ENCODE measurements around the gene SRGAP2. TPM values are rescaled to one million over a fixed set of nuclear protein-coding genes. Genes with fewer than 3 reads are reported as not detected.
"Not testable (repeated sequence)": the region's sequence is repeated elsewhere in the genome, so short reads cannot be mapped to it uniquely, and the experiment has no call there.

SRGAP2 gene
- total and polyA plus RNA-seq, 8 donors = 8.0 to 36.3 (median 12.9) TPM

DNA sequence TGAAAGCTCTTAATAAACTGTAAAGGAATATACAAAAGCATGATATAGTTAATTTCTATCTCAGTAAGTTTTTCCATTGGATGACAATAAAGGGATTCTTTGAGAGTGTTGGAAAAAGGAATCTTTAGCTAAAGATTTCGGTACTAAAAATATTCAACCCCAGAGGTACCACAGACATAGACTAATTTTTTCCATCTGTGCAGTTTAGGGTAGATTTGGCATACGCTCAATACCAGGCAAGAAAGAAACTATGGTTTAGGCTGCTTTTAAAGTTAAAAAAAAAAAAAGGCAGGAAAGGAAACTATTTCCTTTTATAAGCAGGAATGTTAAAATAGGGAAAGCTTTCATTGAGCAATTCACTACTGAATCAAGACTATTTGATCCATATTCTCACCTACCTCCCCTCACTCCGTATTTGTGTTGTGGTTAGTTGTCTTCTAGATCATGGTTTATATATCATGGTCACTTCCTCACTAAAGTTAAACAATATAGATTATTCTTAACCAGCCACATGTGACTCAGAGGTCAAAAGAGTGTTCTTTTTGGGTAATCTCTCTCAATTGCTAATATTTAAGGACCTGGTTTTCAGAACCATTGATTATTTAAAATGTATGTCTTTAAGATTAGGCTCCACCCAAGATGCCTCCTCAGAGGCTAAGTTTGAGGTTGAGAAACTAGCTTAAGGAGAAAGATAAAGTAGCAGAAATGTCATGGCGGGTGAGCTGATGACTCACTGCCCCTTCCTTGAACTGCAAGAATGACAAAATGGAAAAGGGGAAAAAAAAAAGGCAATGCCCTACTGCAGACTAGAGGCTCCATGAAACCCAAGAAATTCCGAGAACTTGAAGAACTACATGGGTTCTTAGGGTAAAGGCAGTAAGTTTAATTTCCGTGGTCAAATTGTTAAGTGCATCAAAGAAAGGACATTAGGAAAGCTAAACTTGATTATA, 20.7 kb upstream of the SRGAP2 start:
- H3K36me3 ChIP-seq; H3K27me3 ChIP-seq; H3K9me3 ChIP-seq; H3K4me3 ChIP-seq; intact Hi-C loops (cut with DNase I); DNase-seq; H3K27ac ChIP-seq; H3K4me1 ChIP-seq; FAIRE-seq: not testable (repeated sequence)
- ATAC-seq = peak in 1 of 4 donors; percentile 46
- WGBS, 2 donors = 82 to 87% methylated on average over 4 of the region's 6 CpGs

DNA sequence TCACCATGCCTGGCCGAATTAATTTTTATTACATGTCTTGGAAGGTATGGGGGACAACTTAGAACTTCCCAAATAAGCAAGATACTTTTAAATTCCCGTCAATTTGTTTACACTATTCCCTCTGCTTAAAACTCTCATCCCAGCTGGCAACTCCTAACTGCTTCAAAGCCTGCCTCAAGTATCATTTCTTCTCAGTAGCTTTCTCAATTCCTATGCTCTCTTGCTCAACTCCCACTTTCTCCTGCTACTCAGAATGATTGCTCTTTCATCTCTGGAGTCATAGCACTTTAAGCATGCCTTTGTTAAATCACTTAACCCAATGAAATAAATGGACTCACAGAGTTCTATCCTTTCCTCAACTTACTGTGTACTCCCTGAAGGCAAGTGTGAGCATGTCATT, 19.6 kb upstream of the SRGAP2 start:
- H3K36me3 ChIP-seq; H3K9me3 ChIP-seq; intact Hi-C loops (cut with DNase I); H3K27me3 ChIP-seq; ATAC-seq; DNase-seq; H3K4me1 ChIP-seq; FAIRE-seq; H3K4me3 ChIP-seq; H3K27ac ChIP-seq: not testable (repeated sequence)
- 45 to 62% methylated on average over 1 of the region's 2 CpGs for WGBS, 2 donors

DNA sequence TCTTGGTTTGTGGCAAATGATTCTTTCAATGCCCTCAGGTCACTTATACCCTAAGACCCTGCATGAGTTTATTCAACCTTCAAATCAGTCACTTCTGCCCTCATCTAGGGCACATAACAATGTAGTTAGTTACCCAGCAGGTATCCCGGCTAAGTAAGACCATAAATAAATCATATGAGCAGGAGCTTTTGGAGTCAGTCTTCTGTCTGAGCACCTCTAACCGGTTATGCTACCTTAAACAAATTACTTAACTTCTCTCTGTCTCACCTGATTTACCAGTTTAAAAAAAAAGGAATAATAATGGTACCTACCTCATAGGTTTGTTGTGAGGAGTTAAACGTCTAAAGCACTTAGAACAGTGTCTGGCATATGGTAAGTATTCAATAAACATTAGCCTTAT, 17.6 kb upstream of the SRGAP2 start:
- no CpG with 5 or more reads among the region's 3 CpGs for WGBS, 2 donors
- ATAC-seq; H3K36me3 ChIP-seq; H3K27ac ChIP-seq; H3K9me3 ChIP-seq; FAIRE-seq; H3K4me1 ChIP-seq; DNase-seq; H3K27me3 ChIP-seq; intact Hi-C loops (cut with DNase I); H3K4me3 ChIP-seq: not testable (repeated sequence)

- DNase-seq; ATAC-seq; intact Hi-C loops (cut with DNase I); H3K9me3 ChIP-seq; H3K4me3 ChIP-seq; H3K4me1 ChIP-seq; FAIRE-seq; H3K27ac ChIP-seq; H3K36me3 ChIP-seq; H3K27me3 ChIP-seq: not testable (repeated sequence)
- 82 to 93% methylated on average over 2 of the region's 4 CpGs for WGBS, 2 donors
Measured at GRCh38 chr1:206186826-206187225, 16.5 kb upstream of the SRGAP2 start.

DNA sequence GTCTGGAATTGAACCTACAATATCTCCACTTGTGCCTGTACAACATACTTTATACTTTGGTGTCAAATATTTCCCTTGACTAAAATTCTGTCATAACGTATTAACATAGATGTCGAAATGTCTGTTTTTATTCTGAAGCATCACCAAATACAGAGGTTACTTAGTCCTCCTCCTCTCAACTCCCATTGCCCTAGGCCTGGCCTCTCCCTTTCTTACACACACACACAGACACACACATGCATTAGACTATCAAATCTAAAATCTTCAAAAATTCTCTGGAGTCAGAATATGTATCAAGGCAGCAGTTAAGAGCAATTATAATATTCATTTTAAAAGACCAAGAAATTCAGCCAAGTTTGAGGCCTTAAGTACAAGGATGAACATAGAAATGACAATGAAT, 8.2 kb upstream of the SRGAP2 start:
- H3K36me3 ChIP-seq; H3K4me1 ChIP-seq; FAIRE-seq; DNase-seq; H3K4me3 ChIP-seq; intact Hi-C loops (cut with DNase I); ATAC-seq; H3K9me3 ChIP-seq; H3K27me3 ChIP-seq; H3K27ac ChIP-seq: not testable (repeated sequence)
- WGBS, 2 donors = no CpG with 5 or more reads among the region's 2 CpGs

DNA sequence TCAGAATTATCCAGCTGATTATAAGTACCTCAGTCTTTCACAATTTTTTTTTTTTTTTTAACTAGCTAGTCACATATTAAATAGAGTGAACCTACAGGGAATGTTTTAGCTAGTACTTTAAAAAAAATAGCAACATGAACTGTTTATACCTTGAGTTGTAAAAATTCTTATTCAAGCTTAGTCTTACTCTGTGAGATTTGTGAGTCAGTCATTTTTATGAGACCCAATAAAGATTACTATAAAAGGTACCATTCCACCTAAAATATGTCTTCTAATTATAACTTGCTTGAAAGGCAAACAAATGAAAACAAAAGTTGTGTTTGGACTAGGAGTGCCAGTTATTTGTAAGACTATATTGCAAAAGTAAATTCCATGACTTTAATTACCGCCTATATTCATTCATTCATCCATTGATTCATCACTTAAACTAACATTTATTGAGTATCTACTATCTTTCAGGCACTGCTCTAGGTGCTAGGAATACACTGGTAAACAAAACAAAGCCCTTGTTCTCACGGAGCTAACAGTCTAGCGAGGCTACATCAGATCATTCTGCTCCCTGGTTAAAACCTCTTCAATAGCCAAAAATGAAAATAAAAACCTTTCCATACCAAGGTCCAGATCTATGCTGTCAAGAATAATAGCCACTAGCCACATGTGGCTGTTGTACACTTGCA, 6.5 kb upstream of the SRGAP2 start:
- H3K27me3 ChIP-seq; H3K4me3 ChIP-seq; intact Hi-C loops (cut with DNase I); ATAC-seq; H3K27ac ChIP-seq; H3K36me3 ChIP-seq; DNase-seq; FAIRE-seq; H3K9me3 ChIP-seq; H3K4me1 ChIP-seq: not testable (repeated sequence)
- 64 to 88% methylated on average over 3 of the region's 3 CpGs for WGBS, 2 donors

DNA sequence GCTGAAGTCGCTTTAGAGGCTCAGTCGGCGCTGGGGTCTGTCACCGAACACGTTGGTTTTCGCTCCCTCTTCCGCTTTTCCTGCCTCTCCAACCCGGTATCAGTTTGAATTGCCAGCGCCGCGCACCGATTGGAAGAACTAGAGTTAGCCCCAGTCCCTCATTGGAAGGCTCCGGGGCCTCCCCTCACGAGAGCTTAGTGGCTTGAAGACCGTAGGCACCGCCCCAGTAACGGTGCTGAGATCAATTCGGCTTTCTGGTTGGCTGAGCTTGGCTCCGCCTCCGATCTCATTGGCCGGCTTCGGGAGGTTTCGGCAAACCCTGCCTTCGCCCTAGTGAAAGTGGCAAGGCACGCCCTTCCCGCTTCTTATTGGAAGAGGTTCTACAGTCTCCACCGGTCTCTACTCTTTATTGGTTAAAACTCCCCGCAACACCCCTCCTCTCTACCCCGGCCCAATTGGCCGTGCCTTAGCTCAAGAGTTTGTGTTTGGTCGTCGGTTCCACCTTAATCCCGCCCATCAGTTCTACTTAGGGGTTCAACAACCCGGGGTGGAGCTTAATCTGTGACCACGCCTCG, 465 bp upstream of the SRGAP2 start, which contains the start of gene FAM72A:
FAM72A (minus strand) TSS at position 51 of the 575 bp plus-strand sequence. CDS start 814 bp downstream, outside the sequence.
- 1% methylated on average over 17 to 21 of the region's 36 CpGs for WGBS, 2 donors
- Histone ChIP-seq H3K27ac (peak within 1 kb of the TSS in 2 of 4 donors; percentile 66 to 67), H3K4me3 (peak within 1 kb of the TSS; percentile 26 to 56 (median 39))
- H3K36me3 ChIP-seq; H3K27me3 ChIP-seq; H3K4me1 ChIP-seq; H3K9me3 ChIP-seq; intact Hi-C loops (cut with DNase I): not testable (repeated sequence)
- DNase-seq (peak; percentile 87 to 99 (median 98)), FAIRE-seq (peak; percentile 96), ATAC-seq (peak; percentile 81 to 90 (median 84))

DNA sequence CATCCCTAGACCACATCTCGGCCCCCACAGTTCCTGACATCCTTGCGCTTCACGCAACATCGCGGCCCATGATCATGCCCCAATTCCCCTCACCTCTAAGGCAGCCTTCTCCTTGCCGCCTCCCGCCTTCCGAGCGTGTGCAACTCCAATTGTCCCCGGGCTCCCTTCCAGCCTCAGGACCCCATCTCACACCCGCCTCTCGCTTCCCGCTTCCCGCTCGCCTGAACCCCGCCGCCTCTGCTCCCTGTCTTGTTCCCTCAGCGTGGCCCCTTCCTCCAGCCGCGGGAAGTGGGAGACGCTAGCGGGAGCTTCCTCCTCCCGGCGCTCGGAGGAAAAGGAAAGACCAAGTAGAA, 794 bp downstream of the SRGAP2 start:
- H3K27ac ChIP-seq; intact Hi-C loops (cut with DNase I); H3K9me3 ChIP-seq; H3K4me1 ChIP-seq; H3K36me3 ChIP-seq; FAIRE-seq; H3K27me3 ChIP-seq: not testable (repeated sequence)
- peak in 1 of 4 donors; percentile 0 for ATAC-seq
- H3K4me3 ChIP-seq = peak overlapping the region in 2 of 4 donors; percentile 23 to 34
- peak in 2 of 6 donors; percentile 12 to 19 for DNase-seq
- WGBS, 2 donors = 0% methylated on average over 1 of the region's 25 CpGs; no CpG with 5 or more reads in 1 of the 2 donors

DNA sequence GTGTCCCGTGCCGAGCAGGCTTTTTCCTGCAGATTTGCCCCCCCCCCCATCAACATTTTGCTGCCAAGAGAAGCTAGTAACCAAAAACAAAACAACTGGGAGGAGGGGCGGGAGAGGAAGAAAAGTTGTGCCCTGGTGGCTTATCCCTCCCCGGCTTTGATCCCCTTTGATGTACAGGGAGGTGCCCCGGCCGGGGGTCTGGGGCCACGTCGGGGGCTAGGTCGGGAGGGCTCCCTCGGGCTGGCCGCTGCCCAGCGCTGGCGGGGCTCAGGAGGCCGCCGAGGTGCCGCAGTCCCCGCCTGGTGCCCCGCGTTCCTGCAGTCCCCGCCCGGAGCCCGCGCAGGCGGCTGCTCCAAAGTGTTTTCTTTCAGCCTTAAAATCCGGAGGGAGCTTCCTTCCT, 1.5 kb downstream of the SRGAP2 start:
- peak in 3 of 6 donors; percentile 10 to 45 (median 23) for DNase-seq
- ATAC-seq; H3K4me1 ChIP-seq; H3K36me3 ChIP-seq; H3K9me3 ChIP-seq; H3K27me3 ChIP-seq; intact Hi-C loops (cut with DNase I); FAIRE-seq: not testable (repeated sequence)
- H3K4me3 ChIP-seq = peak overlapping the region in 3 of 4 donors; percentile 16 to 45 (median 30)
- H3K27ac ChIP-seq = peak overlapping the region in 1 of 4 donors; percentile 46
- WGBS, 2 donors = 0 to 1% methylated on average over 15 to 25 of the region's 25 CpGs

- H3K4me3 ChIP-seq = peak overlapping the region in 1 of 4 donors; percentile 18
- FAIRE-seq = not testable (repeated sequence)
- peak in 4 of 6 donors; percentile 8 to 58 (median 28) for DNase-seq
Measured at GRCh38 chr1:206205569-206205968, 2.2 kb downstream of the SRGAP2 start.

GRCh38 chr1:206210802-206211201, 7.5 kb downstream of the SRGAP2 start:
- H3K4me1 ChIP-seq; H3K27me3 ChIP-seq; H3K9me3 ChIP-seq; FAIRE-seq; ATAC-seq; H3K27ac ChIP-seq; intact Hi-C loops (cut with DNase I); H3K4me3 ChIP-seq; H3K36me3 ChIP-seq: not testable (repeated sequence)
- no CpG with 5 or more reads among the region's 1 CpG for WGBS, 2 donors
- peak in 1 of 6 donors; percentile 12 for DNase-seq

More at GRCh38 chr1:206205569-206205968, 2.2 kb downstream of the SRGAP2 start:
- H3K4me1 ChIP-seq; H3K27ac ChIP-seq; H3K9me3 ChIP-seq; H3K36me3 ChIP-seq; H3K27me3 ChIP-seq; ATAC-seq; intact Hi-C loops (cut with DNase I): not testable (repeated sequence)
- WGBS, 2 donors = 1% methylated on average over 18 of the region's 31 CpGs; no CpG with 5 or more reads in 1 of the 2 donors
